ACC112 (cell line): ENCODE results near the gene RNF144A.
"Not testable (repeated sequence)": the region's sequence is repeated elsewhere in the genome, so short reads cannot be mapped to it uniquely, and the experiment has no call there.

Source experiments
- H2AFZ ChIP-seq: fragments of 200-600 bp; sonication (generic); one replicate; pipeline ENCODE4 v1.6.0; 2017; ENCODE audit warnings: antibody characterized with exemption, low read length; ENCODE audit not compliant: unreplicated experiment
- H3K27ac ChIP-seq: fragments of 200-600 bp; sonication (generic); 2 replicates; pipeline ENCODE4 v1.5.1; 2014; ENCODE audit warnings: low read depth, mild to moderate bottlenecking, antibody characterized with exemption, low read length, moderate library complexity
- H3K27me3 ChIP-seq: fragments of 200-600 bp; sonication (generic); 2 replicates; pipeline ENCODE4 v1.6.1; 2014; ENCODE audit warnings: mild to moderate bottlenecking, antibody characterized with exemption, low read length, moderate library complexity, mixed read lengths; ENCODE audit not compliant: insufficient read depth
- H3K36me3 ChIP-seq: fragments of 200-600 bp; sonication (generic); 2 replicates; pipeline ENCODE4 v1.6.1; 2016; ENCODE audit warnings: mild to moderate bottlenecking, antibody characterized with exemption, low read length, moderate library complexity, mixed read lengths; ENCODE audit not compliant: insufficient read depth
- H3K4me1 ChIP-seq: fragments of 200-600 bp; sonication (generic); one replicate; pipeline ENCODE4 v1.6.1; 2016; ENCODE audit warnings: low read length, mixed read lengths; ENCODE audit not compliant: insufficient read depth, unreplicated experiment, control insufficient read depth
- H3K4me3 ChIP-seq: fragments of 200-600 bp; sonication (generic); 2 replicates; pipeline ENCODE4 v1.5.1; 2014; ENCODE audit warnings: mild to moderate bottlenecking, low read depth, low read length
- H3K79me2 ChIP-seq: fragments of 200-600 bp; sonication (generic); one replicate; pipeline ENCODE4 v1.6.0; 2016; ENCODE audit warnings: low read length; ENCODE audit not compliant: control insufficient read depth, unreplicated experiment, insufficient read depth

RNF144A gene

GRCh38 chr2:6990871-6991270 is 73.7 kb downstream of the RNF144A start:
- Histone ChIP-seq H3K36me3 (no peaks in the 10 kb centered on the region), H3K27me3 (no peaks in the 10 kb centered on the region), H3K79me2 (no peaks in the 10 kb centered on the region), H3K27ac (no peak overlapping the region), H2AFZ (no peak overlapping the region), H3K4me1 (peaks cover 11% of the 10 kb centered on the region), H3K4me3 (no peak overlapping the region)

- H3K4me1 ChIP-seq, result peaks cover 4% of the 10 kb centered on the region
- no peaks in the 10 kb centered on the region for H3K27me3 ChIP-seq
- H3K36me3 ChIP-seq, result no peaks in the 10 kb centered on the region
- no peaks in the 10 kb centered on the region for H3K79me2 ChIP-seq
- H2AFZ ChIP-seq, result no peak overlapping the region
- no peak overlapping the region for H3K4me3 ChIP-seq
- no peak overlapping the region for H3K27ac ChIP-seq
These were observed 75.6 kb downstream of the RNF144A start for GRCh38 chr2:6992794-6993228.

GRCh38 chr2:6993229-6993640 is 76.0 kb downstream of the RNF144A start:
- H3K27me3 ChIP-seq, result no peaks in the 10 kb centered on the region
- H3K4me3 ChIP-seq, result no peak overlapping the region
- H2AFZ ChIP-seq, result no peak overlapping the region
- H3K36me3 ChIP-seq, result no peaks in the 10 kb centered on the region
- H3K79me2 ChIP-seq, result no peaks in the 10 kb centered on the region
- no peak overlapping the region for H3K27ac ChIP-seq
- H3K4me1 ChIP-seq, result peaks cover 4% of the 10 kb centered on the region

GRCh38 chr2:6993936-6994335 is 76.7 kb downstream of the RNF144A start:
- Histone ChIP-seq H3K27me3 (no peaks in the 10 kb centered on the region), H3K79me2 (no peaks in the 10 kb centered on the region), H3K4me3 (no peak overlapping the region), H3K4me1 (peaks cover 4% of the 10 kb centered on the region), H2AFZ (no peak overlapping the region), H3K27ac (no peak overlapping the region), H3K36me3 (no peaks in the 10 kb centered on the region)

GRCh38 chr2:6994536-6995128 is 77.4 kb downstream of the RNF144A start:
- Histone ChIP-seq H3K79me2 (no peaks in the 10 kb centered on the region), H3K36me3 (no peaks in the 10 kb centered on the region), H3K27ac (no peak overlapping the region), H2AFZ (no peak overlapping the region), H3K27me3 (no peaks in the 10 kb centered on the region), H3K4me1 (peaks cover 4% of the 10 kb centered on the region), H3K4me3 (no peak overlapping the region)

- peaks cover 4% of the 10 kb centered on the region for H3K4me1 ChIP-seq
These were observed 78.3 kb downstream of the RNF144A start for GRCh38 chr2:6995391-6996097.

GRCh38 chr2:6999211-6999877 is 82.1 kb downstream of the RNF144A start:
- H3K79me2 ChIP-seq, result no peaks in the 10 kb centered on the region
- no peaks in the 10 kb centered on the region for H3K27me3 ChIP-seq
- H3K4me1 ChIP-seq, result no peaks in the 10 kb centered on the region
- no peaks in the 10 kb centered on the region for H3K36me3 ChIP-seq
- H3K4me3 ChIP-seq, result no peak overlapping the region
- H2AFZ ChIP-seq, result no peak overlapping the region
- no peak overlapping the region for H3K27ac ChIP-seq

More at GRCh38 chr2:6995391-6996097, 78.3 kb downstream of the RNF144A start:
- H3K27me3 ChIP-seq, result no peaks in the 10 kb centered on the region
- no peak overlapping the region for H3K4me3 ChIP-seq
- no peak overlapping the region for H3K27ac ChIP-seq
- H2AFZ ChIP-seq, result no peak overlapping the region
- no peaks in the 10 kb centered on the region for H3K79me2 ChIP-seq
- no peaks in the 10 kb centered on the region for H3K36me3 ChIP-seq

GRCh38 chr2:7001395-7001794 is 84.2 kb downstream of the RNF144A start:
- H3K4me3 ChIP-seq, H2AFZ ChIP-seq, H3K79me2 ChIP-seq, H3K27me3 ChIP-seq, H3K4me1 ChIP-seq, H3K36me3 ChIP-seq, H3K27ac ChIP-seq: not testable (repeated sequence)

- H3K27me3 ChIP-seq, result no peaks in the 10 kb centered on the region
These were observed 86.7 kb downstream of the RNF144A start for GRCh38 chr2:7003895-7004294.

GRCh38 chr2:7004636-7005035 is 87.4 kb downstream of the RNF144A start:
- Histone ChIP-seq H3K79me2 (no peaks in the 10 kb centered on the region), H3K27ac (no peak overlapping the region), H3K4me3 (no peak overlapping the region), H3K27me3 (no peaks in the 10 kb centered on the region), H3K36me3 (no peaks in the 10 kb centered on the region), H3K4me1 (peaks cover 27% of the 10 kb centered on the region), H2AFZ (no peak overlapping the region)

More at GRCh38 chr2:7003895-7004294, 86.7 kb downstream of the RNF144A start:
- Histone ChIP-seq H2AFZ (no peak overlapping the region), H3K79me2 (no peaks in the 10 kb centered on the region), H3K27ac (no peak overlapping the region), H3K4me3 (no peak overlapping the region), H3K36me3 (no peaks in the 10 kb centered on the region), H3K4me1 (peaks cover 20% of the 10 kb centered on the region)

- Histone ChIP-seq H3K27ac (peak overlapping the region; percentile 95), H3K4me3 (no peak overlapping the region), H3K36me3 (no peaks in the 10 kb centered on the region), H3K79me2 (no peaks in the 10 kb centered on the region), H3K27me3 (no peaks in the 10 kb centered on the region), H2AFZ (no peak overlapping the region), H3K4me1 (peaks cover 52% of the 10 kb centered on the region)
These were observed 90.3 kb downstream of the RNF144A start for GRCh38 chr2:7007488-7007845.
